ENCODE measurements around the gene BHLHA15. TPM values are rescaled to one million over a fixed set of nuclear protein-coding genes. Genes with fewer than 3 reads are reported as not detected.

BHLHA15 gene
- total RNA-seq, 1 experiment from 2014 or later, result 1.8 TPM

GRCh38 chr7:98213888-98214810, 2.9 kb downstream of the BHLHA15 start:
- CTCF ChIA-PET, result no interaction called here
- H3K36me3 Mint-ChIP-seq (ENCODE audit: insufficient read depth, unreplicated experiment), result peaks cover 12% of the 10 kb centered on the region
- H3K27ac Mint-ChIP-seq (ENCODE audit: unreplicated experiment), result no peak overlapping the region
- no peak overlapping the region for H3K4me3 Mint-ChIP-seq (ENCODE audit: low read depth, unreplicated experiment)
- peaks cover 8% of the 10 kb centered on the region for H3K4me1 Mint-ChIP-seq (ENCODE audit: low read depth, unreplicated experiment)
- no TSS peak for BruUV-seq (replicated peaks)
- DNase-seq, result no peak
- H3K9me3 Mint-ChIP-seq (ENCODE audit: low read depth, unreplicated experiment), result no peaks in the 10 kb centered on the region
- H3K27me3 Mint-ChIP-seq (ENCODE audit: unreplicated experiment), result no peaks in the 10 kb centered on the region
- TF ChIP-seq CTCF (IDR thresholded peaks at IDR 0.05; ENCODE audit: unreplicated experiment), result no peak
- intact Hi-C loops (cut with micrococcal nuclease; ENCODE audit: unreplicated experiment), result no loop called here

GRCh38 chr7:98214811-98215321, 3.6 kb downstream of the BHLHA15 start:
- H3K9me3 Mint-ChIP-seq (ENCODE audit: low read depth, unreplicated experiment), result no peaks in the 10 kb centered on the region
- DNase-seq, result no peak
- no TSS peak for BruUV-seq (replicated peaks)

GRCh38 chr7:98215561-98216495, 4.6 kb downstream of the BHLHA15 start:
- H3K4me3 Mint-ChIP-seq (ENCODE audit: low read depth, unreplicated experiment), result no peak overlapping the region
- H3K27me3 Mint-ChIP-seq (ENCODE audit: unreplicated experiment), result no peaks in the 10 kb centered on the region
- CTCF ChIA-PET, result interaction anchor here (0.5 to 0.7 kb wide), 2 partner anchors 168 to 188 kb away, joined by 3 to 8 read pairs; no protein-coding TSS in a partner anchor
- no peak for DNase-seq
- no TSS peak for BruUV-seq (replicated peaks)
- H3K9me3 Mint-ChIP-seq (ENCODE audit: low read depth, unreplicated experiment), result no peaks in the 10 kb centered on the region
- no peak for TF ChIP-seq CTCF (IDR thresholded peaks at IDR 0.05; ENCODE audit: unreplicated experiment)
- intact Hi-C loops (cut with micrococcal nuclease; ENCODE audit: unreplicated experiment), result no loop called here
- peaks cover 12% of the 10 kb centered on the region for H3K36me3 Mint-ChIP-seq (ENCODE audit: insufficient read depth, unreplicated experiment)
- peaks cover 8% of the 10 kb centered on the region for H3K4me1 Mint-ChIP-seq (ENCODE audit: low read depth, unreplicated experiment)
- H3K27ac Mint-ChIP-seq (ENCODE audit: unreplicated experiment), result no peak overlapping the region

More at GRCh38 chr7:98214811-98215321, 3.6 kb downstream of the BHLHA15 start:
- H3K27ac Mint-ChIP-seq (ENCODE audit: unreplicated experiment), result no peak overlapping the region
- TF ChIP-seq CTCF (IDR thresholded peaks at IDR 0.05; ENCODE audit: unreplicated experiment), result no peak
- H3K4me3 Mint-ChIP-seq (ENCODE audit: low read depth, unreplicated experiment), result no peak overlapping the region
- peaks cover 12% of the 10 kb centered on the region for H3K36me3 Mint-ChIP-seq (ENCODE audit: insufficient read depth, unreplicated experiment)
- intact Hi-C loops (cut with micrococcal nuclease; ENCODE audit: unreplicated experiment), result no loop called here
- peaks cover 8% of the 10 kb centered on the region for H3K4me1 Mint-ChIP-seq (ENCODE audit: low read depth, unreplicated experiment)
- H3K27me3 Mint-ChIP-seq (ENCODE audit: unreplicated experiment), result no peaks in the 10 kb centered on the region
- CTCF ChIA-PET, result interaction anchor here (0.5 kb wide), 1 partner anchor 187 kb away, joined by 8 read pairs; no protein-coding TSS in a partner anchor

GRCh38 chr7:98216941-98217622, 5.8 kb downstream of the BHLHA15 start:
- H3K27ac Mint-ChIP-seq (ENCODE audit: unreplicated experiment), result no peak overlapping the region
- no peaks in the 10 kb centered on the region for H3K9me3 Mint-ChIP-seq (ENCODE audit: low read depth, unreplicated experiment)
- no peak overlapping the region for H3K4me3 Mint-ChIP-seq (ENCODE audit: low read depth, unreplicated experiment)
- intact Hi-C loops (cut with micrococcal nuclease; ENCODE audit: unreplicated experiment), result no loop called here
- CTCF ChIA-PET, result no interaction called here
- H3K27me3 Mint-ChIP-seq (ENCODE audit: unreplicated experiment), result no peaks in the 10 kb centered on the region
- no TSS peak for BruUV-seq (replicated peaks)
- peaks cover 4% of the 10 kb centered on the region for H3K36me3 Mint-ChIP-seq (ENCODE audit: insufficient read depth, unreplicated experiment)
- TF ChIP-seq CTCF (IDR thresholded peaks at IDR 0.05; ENCODE audit: unreplicated experiment), result no peak
- peaks cover 8% of the 10 kb centered on the region for H3K4me1 Mint-ChIP-seq (ENCODE audit: low read depth, unreplicated experiment)
- no peak for DNase-seq
